Measurements from ENCODE around the gene MCM3.

Gene MCM3

DNA sequence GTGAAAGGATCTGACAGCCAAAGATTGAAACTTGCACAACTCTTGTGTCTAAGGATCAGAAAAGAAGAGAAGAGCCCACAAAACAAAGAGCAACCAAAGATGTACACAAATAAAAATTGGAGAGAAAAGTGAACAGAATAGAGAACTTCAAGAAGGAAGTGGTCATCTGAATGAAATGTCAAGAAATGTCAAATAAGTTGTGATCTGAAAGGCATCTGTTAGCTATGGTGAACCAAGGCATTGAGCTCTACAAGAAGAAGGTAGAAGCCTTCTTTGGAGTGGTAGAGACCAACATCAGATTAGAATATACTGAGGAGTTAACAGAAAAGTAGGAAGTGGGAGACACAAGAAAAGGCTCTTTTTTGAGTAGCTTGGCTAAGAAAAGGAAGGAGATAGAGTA is 68.8 kb downstream of the MCM3 start:
- H3K9me3 ChIP-seq (ENCODE audit: control insufficient read depth, low read depth, low read length) = no peaks in the 10 kb centered on the region
- no peaks in the 10 kb centered on the region for H3K27me3 ChIP-seq (ENCODE audit: control insufficient read depth, insufficient read depth, low read length)
- no peaks in the 10 kb centered on the region for H3K4me1 ChIP-seq (ENCODE audit: control insufficient read depth, low read depth, low read length)

More for the DNA sequence above, 68.8 kb downstream of the MCM3 start:
- Histone ChIP-seq H3K27ac (ENCODE audit: low read length) (no peak overlapping the region), H3K4me3 (ENCODE audit: low read length) (no peak overlapping the region), H3K36me3 (ENCODE audit: control insufficient read depth, low read depth, low read length) (no peaks in the 10 kb centered on the region), H3K9ac (ENCODE audit: low read length) (no peak overlapping the region)
